Measurements from ENCODE around the gene TAS2R30.
"Not testable (repeated sequence)": the region's sequence is repeated elsewhere in the genome, so short reads cannot be mapped to it uniquely, and the experiment has no call there.

Gene TAS2R30

GRCh38 chr12:11133162-11133561, 1.3 kb downstream of the TAS2R30 start:
- intact Hi-C loops (cut with DNase I) = no loop called here

DNA sequence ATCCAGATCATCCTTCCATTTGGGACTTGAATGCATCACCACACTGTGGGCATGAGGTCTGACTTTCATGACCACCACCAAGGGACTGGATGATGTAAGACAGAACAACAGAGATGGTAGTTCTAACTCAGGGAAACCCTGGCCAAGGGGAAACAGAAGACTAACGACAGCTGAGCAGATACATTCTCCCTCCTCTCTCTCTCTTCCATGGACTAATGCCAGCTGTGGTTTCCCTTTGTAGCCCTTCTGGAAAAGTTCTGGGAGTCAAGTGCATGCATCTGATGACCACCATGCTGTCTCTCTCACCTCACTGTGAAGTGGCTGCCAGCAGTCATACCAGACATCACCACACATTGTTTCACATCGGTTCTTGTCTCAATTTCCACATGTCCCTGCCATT, 3.4 kb downstream of the TAS2R30 start:
- intact Hi-C loops (cut with DNase I) = no loop called here
- DNase-seq = no peak

More at GRCh38 chr12:11133162-11133561, 1.3 kb downstream of the TAS2R30 start:
- DNase-seq = peak in 1 of 42 donors; percentile 6

DNA sequence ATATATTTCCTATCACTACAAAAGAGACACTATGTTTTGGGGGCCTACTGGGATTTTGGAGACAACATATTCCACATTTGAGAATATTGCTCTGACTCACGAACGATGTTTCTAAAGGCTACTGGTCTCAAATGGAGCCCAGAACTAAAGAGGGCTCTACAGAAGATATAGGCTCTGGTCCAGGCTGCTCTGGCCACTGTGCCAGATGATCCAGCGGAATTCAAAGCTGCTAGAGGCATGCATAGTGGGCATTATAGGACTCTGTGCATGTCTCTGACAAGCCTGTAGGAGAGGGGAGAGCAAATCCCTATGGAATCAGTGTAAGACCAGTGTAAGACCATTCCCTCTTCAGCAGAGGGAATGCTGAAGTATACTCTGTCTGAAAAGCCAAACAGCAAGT, 4.1 kb downstream of the TAS2R30 start:
- intact Hi-C loops (cut with DNase I) = no loop called here
- DNase-seq = no peak

DNA sequence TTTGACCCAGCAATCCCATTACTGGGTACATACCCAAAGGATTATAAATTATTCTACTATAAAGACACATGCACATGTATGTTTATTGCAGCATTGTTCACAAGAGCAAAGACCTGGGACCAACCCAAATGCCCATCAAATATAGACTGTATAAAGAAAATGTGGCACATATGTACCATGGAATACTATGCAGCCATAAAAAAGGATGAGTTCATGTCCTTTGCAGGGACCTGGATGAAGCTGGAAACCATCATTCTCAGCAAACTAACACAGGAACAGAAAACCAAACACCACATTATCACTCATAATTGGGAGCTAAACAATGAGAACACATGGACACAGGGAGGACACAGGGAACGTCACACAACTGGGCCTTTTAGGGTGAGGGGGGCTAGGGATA, 20.3 kb downstream of the TAS2R30 start:
- intact Hi-C loops (cut with DNase I) = not testable (repeated sequence)

DNA sequence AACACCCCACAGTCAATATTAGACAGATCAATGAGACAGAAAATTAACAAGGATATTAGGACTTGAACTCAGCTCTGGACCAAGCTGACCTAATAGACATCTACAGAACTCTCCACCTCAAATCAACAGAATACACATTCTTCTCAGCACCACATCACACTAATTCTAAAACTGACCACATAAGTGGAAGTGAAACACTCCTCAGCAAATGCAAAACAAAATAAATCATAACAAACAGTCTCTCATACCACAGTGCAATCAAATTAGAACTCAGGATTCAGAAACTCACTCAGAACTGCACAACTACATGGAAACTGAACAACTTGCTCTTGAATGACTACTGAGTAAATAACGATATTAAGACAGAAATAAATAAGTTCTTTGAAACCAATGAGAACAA, 23.2 kb downstream of the TAS2R30 start:
- DNase-seq; intact Hi-C loops (cut with DNase I): not testable (repeated sequence)

More for the DNA sequence above, 20.3 kb downstream of the TAS2R30 start:
- DNase-seq = not testable (repeated sequence)

DNA sequence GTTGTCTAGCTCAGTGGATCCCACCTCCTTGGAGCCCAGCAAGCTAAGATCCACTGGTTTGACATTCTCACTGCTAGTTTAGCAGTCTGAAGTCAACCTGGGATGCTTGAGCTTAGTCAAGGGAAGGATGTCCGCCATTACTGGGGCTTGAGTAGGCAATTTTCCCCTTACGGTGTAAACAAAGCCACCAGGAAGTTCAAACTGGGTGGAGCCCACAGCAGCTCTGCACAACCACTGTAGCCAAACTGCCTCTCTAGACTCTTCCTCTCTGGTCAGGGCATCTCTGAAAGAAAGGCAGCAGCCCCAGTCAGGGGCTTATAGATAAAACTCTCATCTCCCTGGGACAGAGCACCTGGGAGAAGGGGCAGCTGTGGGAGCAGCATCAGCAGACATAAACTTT, 25.6 kb downstream of the TAS2R30 start:
- DNase-seq = no peak
- intact Hi-C loops (cut with DNase I) = no loop called here

GRCh38 chr12:11107719-11108118, 26.7 kb downstream of the TAS2R30 start:
- DNase-seq = no peak
- intact Hi-C loops (cut with DNase I) = no loop called here

GRCh38 chr12:11106288-11106687, 28.2 kb downstream of the TAS2R30 start:
- intact Hi-C loops (cut with DNase I) = no loop called here
- no peak for DNase-seq

- intact Hi-C loops (cut with DNase I) = no loop called here
- DNase-seq = no peak
Measured at GRCh38 chr12:11105546-11105945, 28.9 kb downstream of the TAS2R30 start.

GRCh38 chr12:11094910-11095309, 39.5 kb downstream of the TAS2R30 start:
- DNase-seq; intact Hi-C loops (cut with DNase I): not testable (repeated sequence)

DNA sequence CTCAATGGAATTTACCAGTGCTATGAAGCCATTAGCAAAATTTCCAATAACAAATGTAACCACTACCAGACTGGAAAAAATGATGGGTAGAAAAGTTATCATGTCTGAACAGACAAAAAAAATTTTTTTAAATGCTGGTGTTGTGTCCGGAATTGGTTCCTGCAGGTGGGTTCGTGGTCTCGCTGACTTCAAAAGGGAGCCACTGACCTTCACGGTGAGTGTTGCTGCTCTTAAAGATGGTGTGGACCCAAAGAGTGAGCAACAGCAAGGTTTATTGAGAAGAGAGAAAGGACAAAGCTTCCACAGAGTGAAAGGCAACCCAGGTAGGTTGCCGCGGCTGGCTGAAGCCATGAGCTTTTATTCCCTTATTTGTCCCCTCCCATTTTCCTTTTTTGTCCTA, 42.3 kb downstream of the TAS2R30 start, which contains the start of gene TAS2R43:
Gene TAS2R43, minus strand, starts transcription at position 186 of the 400 bp plus-strand sequence. Its CDS starts 84 bp downstream, at position 102.
- intact Hi-C loops (cut with DNase I) = no loop called here
- DNase-seq = no peak

GRCh38 chr12:11089246-11089645, 45.2 kb downstream of the TAS2R30 start:
- intact Hi-C loops (cut with DNase I) = no loop called here
- DNase-seq = no peak

- intact Hi-C loops (cut with DNase I) = no loop called here
- peak in 2 of 42 donors; percentile 7 to 35 for DNase-seq
Measured at GRCh38 chr12:11085419-11085818, 49.0 kb downstream of the TAS2R30 start.

Data from head of caudate nucleus (tissue), 42 donors.